ENCODE results near the gene CTNNA1.

GRCh38 chr5:138929571-138929955 is 176.3 kb downstream of the CTNNA1 start:
- TF ChIP-seq CTCF (IDR thresholded peaks at IDR 0.05; ENCODE audit: insufficient read depth, low read length, poor library complexity, severe bottlenecking) (no peak), EZH2phosphoT487 (conservative IDR thresholded peaks at IDR 0.05; ENCODE audit: low read length) (no peak)

Data from SU-DHL-6 (cell line).